ENCODE data around the gene CDH26.

Gene CDH26

DNA sequence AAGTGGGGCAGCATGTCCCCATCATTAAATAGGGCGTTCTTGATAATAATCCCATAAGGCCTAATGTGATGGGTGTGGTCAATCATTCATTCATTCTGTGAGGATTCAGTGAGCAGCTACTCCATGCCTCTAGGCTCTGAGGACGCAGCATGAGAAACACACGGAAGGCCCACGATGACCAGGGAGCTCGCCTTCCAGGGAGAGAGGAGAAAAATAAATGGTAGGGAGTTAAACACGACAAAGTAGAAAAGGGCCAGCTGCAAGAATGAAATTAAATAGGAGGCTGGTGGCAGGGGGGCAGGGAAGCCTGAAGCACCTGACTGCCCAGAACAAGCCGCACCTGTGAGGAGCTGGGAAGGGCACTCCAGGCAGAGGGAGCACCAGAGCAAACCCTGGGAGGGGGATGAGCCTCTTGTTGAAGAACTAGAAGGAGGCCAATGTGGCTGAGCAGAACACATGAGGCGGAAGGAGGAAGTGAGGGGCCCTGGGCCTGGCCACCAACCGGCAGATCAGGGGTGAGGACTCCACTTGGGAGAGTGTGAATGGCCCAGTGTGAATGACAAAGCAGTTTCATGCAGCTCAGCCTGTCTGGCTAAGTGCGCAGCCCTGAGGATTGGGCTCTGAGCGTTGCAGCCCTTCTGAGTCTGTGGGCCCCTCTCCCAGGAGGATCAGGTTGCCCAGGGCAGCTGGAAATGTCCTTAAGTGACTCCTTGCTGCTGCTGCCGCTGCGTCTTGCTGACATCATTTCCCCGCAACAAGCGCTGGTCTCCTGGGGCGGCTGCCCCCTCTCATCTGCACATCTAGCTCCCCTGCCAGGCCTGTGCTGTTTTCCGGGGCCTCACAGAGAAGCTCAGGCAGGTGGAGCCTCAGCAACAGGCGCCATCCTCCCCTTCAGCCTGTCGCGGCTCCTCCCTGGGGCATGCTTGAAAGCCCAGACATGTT lies 99.9 kb downstream of the CDH26 start:
- peak; percentile 93 to 98 for DNase-seq (ENCODE audit: low read depth in 1 of 2, low spot score in 1 of 2)
- TF ChIP-seq SPI1 (IDR thresholded peaks at IDR 0.05; ENCODE audit: borderline replicate concordance, low read depth) (peak; percentile 94), REST (IDR thresholded peaks at IDR 0.05; ENCODE audit: insufficient replicate concordance, low read depth) (no peak), GABPA (IDR thresholded peaks at IDR 0.05; ENCODE audit: low read depth) (peak; percentile 31; the same call in 1 of the 2 replicates), POLR2AphosphoS5 (IDR thresholded peaks at IDR 0.05; ENCODE audit: low read depth) (peak; percentile 91), CTCF (IDR thresholded peaks at IDR 0.05; ENCODE audit: insufficient read depth, low read length) (no peak)
- Histone ChIP-seq H3K4me3 (replicated peaks; ENCODE audit: insufficient read depth, low read length) (peak overlapping the region; percentile 46), H3K27ac (replicated peaks) (peak overlapping the region; percentile 98), H3K27me3 (ENCODE audit: insufficient read depth, poor library complexity, severe bottlenecking) (no peaks in the 10 kb centered on the region)

DNA sequence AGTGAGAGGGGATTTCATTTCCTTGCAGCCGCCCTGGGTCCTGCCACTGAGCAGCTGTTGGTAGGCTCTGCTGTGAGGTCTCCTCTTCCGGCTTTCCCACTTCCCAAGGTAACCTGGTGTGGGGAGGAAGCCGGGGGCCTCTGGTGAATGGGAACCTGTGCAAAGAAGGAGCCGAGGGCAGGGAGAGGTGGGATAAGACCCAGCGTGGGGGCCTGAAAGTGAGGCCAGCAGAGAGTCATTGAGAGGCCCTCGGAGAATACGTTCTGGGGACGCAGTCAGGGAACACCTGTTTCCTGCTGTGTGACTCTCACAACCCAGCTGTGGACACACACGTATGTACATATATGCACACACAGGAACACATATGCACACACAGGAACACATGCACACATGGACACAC lies 100.7 kb downstream of the CDH26 start:
- peak overlapping the region; percentile 46 for H3K4me3 ChIP-seq (replicated peaks; ENCODE audit: insufficient read depth, low read length)
- DNase-seq (ENCODE audit: low read depth in 1 of 2, low spot score in 1 of 2) = peak; percentile 45 to 63
- no peaks in the 10 kb centered on the region for H3K27me3 ChIP-seq (ENCODE audit: insufficient read depth, poor library complexity, severe bottlenecking)
- TF ChIP-seq REST (IDR thresholded peaks at IDR 0.05; ENCODE audit: insufficient replicate concordance, low read depth) = no peak
- TF ChIP-seq SPI1 (IDR thresholded peaks at IDR 0.05; ENCODE audit: borderline replicate concordance, low read depth) = no peak
- no peak for TF ChIP-seq GABPA (IDR thresholded peaks at IDR 0.05; ENCODE audit: low read depth)
- TF ChIP-seq CTCF (IDR thresholded peaks at IDR 0.05; ENCODE audit: insufficient read depth, low read length) = no peak
- no peak for TF ChIP-seq POLR2AphosphoS5 (IDR thresholded peaks at IDR 0.05; ENCODE audit: low read depth)
- H3K27ac ChIP-seq (replicated peaks) = peak overlapping the region; percentile 98

GRCh38 chr20:60060006-60060557 lies 101.9 kb downstream of the CDH26 start:
- no peak overlapping the region for H3K4me3 ChIP-seq (replicated peaks; ENCODE audit: insufficient read depth, low read length)
- peak overlapping the region; percentile 98 for H3K27ac ChIP-seq (replicated peaks)
- TF ChIP-seq SPI1 (IDR thresholded peaks at IDR 0.05; ENCODE audit: borderline replicate concordance, low read depth) (peak; percentile 12; the same call in 1 of the 2 replicates), REST (IDR thresholded peaks at IDR 0.05; ENCODE audit: insufficient replicate concordance, low read depth) (no peak)
- H3K27me3 ChIP-seq (ENCODE audit: insufficient read depth, poor library complexity, severe bottlenecking) = no peaks in the 10 kb centered on the region
- peak in 1 of 2 experiments; percentile 14 for DNase-seq (ENCODE audit: low read depth in 1 of 2, low spot score in 1 of 2)
